ENCODE measurements around the gene FETUB. TPM values are rescaled to one million over a fixed set of nuclear protein-coding genes. Genes with fewer than 3 reads are reported as not detected.

FETUB gene
- total RNA-seq, 1 donor: not detected

DNA sequence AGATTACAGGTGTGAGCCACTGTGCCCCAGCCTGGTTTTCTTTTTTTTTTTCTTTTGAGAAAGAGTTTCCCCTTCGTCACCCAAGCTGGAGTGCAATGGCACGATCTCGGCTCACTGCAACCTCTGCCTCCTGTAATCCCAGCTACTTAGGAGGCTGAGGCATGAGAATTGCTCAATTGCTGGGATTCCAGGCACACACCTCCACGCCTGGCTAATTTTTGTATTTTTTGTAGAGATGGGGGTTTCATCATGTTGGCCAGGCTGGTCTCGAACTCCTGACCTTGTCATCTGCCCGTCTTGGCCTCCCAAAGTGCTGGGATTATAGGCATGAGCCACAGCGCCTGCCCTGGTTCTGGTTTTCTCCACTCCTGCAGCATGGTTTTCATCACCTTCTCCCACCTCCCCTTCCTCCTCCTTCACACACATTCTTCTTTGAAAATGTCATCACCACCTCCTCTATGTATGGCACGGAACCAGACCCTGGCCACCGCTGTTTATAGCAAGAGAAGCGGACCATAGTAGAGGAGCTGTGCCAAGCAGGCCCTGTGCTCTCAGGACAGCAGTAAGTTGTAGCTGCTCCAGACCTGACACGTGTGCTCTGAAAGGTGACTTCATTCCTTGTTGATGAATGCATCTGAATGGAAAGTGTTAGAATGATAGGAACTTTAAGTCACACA, 42.0 kb upstream of the FETUB start:
- DNase-seq (ENCODE audit: low read depth): no peak

DNA sequence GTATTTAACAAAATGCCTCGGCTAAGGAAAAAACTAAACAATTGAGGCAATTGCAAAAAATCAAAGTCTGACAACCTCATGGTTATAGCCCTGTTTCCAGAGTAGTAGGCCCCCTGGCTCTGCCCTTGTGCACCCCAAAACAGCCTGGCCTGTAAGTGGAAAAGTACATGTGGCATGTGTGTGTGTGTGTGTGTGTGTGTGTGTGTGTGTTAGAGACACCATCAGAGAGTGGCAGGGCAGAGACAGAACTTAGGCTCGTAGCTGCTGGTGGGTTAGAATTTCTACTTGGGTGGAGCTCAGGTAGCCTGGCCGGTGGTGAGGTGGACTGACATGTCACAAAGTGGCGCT, 41.4 kb upstream of the FETUB start:
- no peak overlapping the region for H3K4me3 ChIP-seq (ENCODE audit: low read depth, low read length)
- DNase-seq (ENCODE audit: low read depth): no peak
- TF ChIP-seq CTCF (IDR thresholded peaks at IDR 0.05; ENCODE audit: insufficient read depth, low read depth, low read length): no peak

More for the DNA sequence above, 42.0 kb upstream of the FETUB start:
- TF ChIP-seq CTCF (IDR thresholded peaks at IDR 0.05; ENCODE audit: insufficient read depth, low read depth, low read length): no peak
- no peak overlapping the region for H3K4me3 ChIP-seq (ENCODE audit: low read depth, low read length)

- no peak overlapping the region for H3K4me3 ChIP-seq (ENCODE audit: low read depth, low read length)
- DNase-seq (ENCODE audit: low read depth): no peak
- TF ChIP-seq CTCF (IDR thresholded peaks at IDR 0.05; ENCODE audit: insufficient read depth, low read depth, low read length): no peak
Observed at GRCh38 chr3:186599142-186599784, 40.9 kb upstream of the FETUB start.

GRCh38 chr3:186599785-186600166, 40.4 kb upstream of the FETUB start:
- no peak for DNase-seq (ENCODE audit: low read depth)
- H3K4me3 ChIP-seq (ENCODE audit: low read depth, low read length): no peak overlapping the region
- TF ChIP-seq CTCF (IDR thresholded peaks at IDR 0.05; ENCODE audit: insufficient read depth, low read depth, low read length): no peak

DNA sequence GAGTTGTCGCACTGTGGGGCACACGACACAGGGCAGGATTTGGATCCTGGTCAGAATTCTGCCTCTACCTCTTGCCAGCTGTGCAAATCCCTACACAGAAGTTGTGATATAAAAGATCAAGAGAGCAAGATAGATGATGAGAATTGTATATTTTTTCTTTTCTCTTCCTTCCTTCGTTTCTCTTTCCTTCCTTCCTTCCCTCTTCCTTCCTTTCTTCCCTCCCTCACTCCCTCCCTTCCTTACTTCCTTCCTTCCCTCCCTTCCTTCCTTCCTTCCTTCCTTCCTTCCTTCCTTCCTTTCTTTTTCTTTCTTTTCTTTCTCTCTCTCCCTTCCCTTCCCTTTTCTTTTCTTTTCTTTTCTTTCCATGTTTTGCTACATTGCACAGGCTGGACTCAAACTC, 39.3 kb upstream of the FETUB start:
- no peak overlapping the region for H3K4me3 ChIP-seq (ENCODE audit: low read depth, low read length)
- no peak for DNase-seq (ENCODE audit: low read depth)
- TF ChIP-seq CTCF (IDR thresholded peaks at IDR 0.05; ENCODE audit: insufficient read depth, low read depth, low read length): no peak

DNA sequence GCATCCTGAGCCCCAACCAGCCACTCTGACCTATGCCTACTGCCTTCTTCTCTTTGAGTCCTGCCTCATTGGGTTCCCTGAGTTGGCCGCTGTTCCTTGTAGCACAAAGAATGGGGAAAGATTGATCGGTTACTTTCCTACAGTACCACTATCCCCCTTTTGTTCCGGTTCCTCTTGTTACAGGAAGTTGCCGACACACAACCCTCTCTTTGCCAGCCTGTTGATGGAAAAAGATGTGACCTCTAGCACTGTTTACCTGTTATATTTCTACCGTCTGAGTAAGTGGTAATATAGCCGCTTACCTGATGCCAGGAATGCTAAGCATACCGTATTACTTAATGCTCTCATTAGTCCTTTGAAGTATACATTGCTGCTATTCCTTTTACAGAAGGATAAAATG, 37.0 kb upstream of the FETUB start:
- TF ChIP-seq CTCF (IDR thresholded peaks at IDR 0.05; ENCODE audit: insufficient read depth, low read depth, low read length): no peak
- H3K4me3 ChIP-seq (ENCODE audit: low read depth, low read length): no peak overlapping the region
- no peak for DNase-seq (ENCODE audit: low read depth)

DNA sequence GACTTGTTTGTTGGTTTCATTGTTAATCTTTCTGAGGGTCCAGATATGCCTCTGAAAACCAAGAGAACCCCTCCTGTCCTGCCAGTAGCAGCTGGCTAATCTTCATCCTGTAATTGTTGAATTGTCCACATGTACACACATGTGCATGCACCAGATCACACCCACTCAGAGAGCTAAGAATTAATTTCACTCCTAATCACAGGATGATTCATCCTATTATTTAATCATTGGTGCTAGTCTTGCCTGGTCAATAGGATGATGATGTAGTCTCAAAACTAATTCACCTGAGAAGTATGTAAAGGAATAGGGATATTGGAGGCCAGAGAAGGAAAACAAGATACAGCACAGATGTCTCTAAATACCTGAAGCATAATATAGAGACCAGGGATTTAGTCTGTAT, 35.1 kb upstream of the FETUB start:
- H3K4me3 ChIP-seq (ENCODE audit: low read depth, low read length): no peak overlapping the region
- DNase-seq (ENCODE audit: low read depth): no peak
- no peak for TF ChIP-seq CTCF (IDR thresholded peaks at IDR 0.05; ENCODE audit: insufficient read depth, low read depth, low read length)
